Suppressor macrophage (primary cell): Measurements from ENCODE around the gene PPIA.
"Not testable (repeated sequence)": the region's sequence is repeated elsewhere in the genome, so short reads cannot be mapped to it uniquely, and the experiment has no call there.

Source experiments
- DNase-seq, 4 experiments: peaks; one replicate each; pipeline ENCODE4 v3.0.0-alpha.2; 2020 to 2022

PPIA gene

GRCh38 chr7:44764081-44764480 lies 32.4 kb upstream of the PPIA start:
- no peak for DNase-seq

- no peak for DNase-seq
Observed at GRCh38 chr7:44764665-44765578, 31.6 kb upstream of the PPIA start.

GRCh38 chr7:44765579-44766415 lies 30.7 kb upstream of the PPIA start:
- no peak for DNase-seq

GRCh38 chr7:44766416-44766801 lies 30.1 kb upstream of the PPIA start:
- no peak for DNase-seq

GRCh38 chr7:44767134-44767911 lies 29.2 kb upstream of the PPIA start:
- no peak for DNase-seq

GRCh38 chr7:44767912-44768627 lies 28.4 kb upstream of the PPIA start:
- no peak for DNase-seq

- DNase-seq, result no peak
Observed at GRCh38 chr7:44768628-44769371, 27.7 kb upstream of the PPIA start.

GRCh38 chr7:44769376-44769775 lies 27.1 kb upstream of the PPIA start:
- no peak for DNase-seq

- peak in 2 of 4 experiments; percentile 26 to 37 for DNase-seq
Observed at GRCh38 chr7:44769776-44770294, 26.6 kb upstream of the PPIA start.

GRCh38 chr7:44771358-44771757 lies 25.1 kb upstream of the PPIA start:
- DNase-seq, result no peak

GRCh38 chr7:44772440-44772839 lies 24.0 kb upstream of the PPIA start:
- DNase-seq, result no peak

- no peak for DNase-seq
Observed at GRCh38 chr7:44772867-44773266, 23.6 kb upstream of the PPIA start.

GRCh38 chr7:44774486-44774885 lies 22.0 kb upstream of the PPIA start:
- DNase-seq, result not testable (repeated sequence)

GRCh38 chr7:44775383-44776107 lies 20.9 kb upstream of the PPIA start:
- DNase-seq, result no peak

- DNase-seq, result no peak
Observed at GRCh38 chr7:44776211-44776610, 20.3 kb upstream of the PPIA start.

GRCh38 chr7:44782460-44782859 lies 14.0 kb upstream of the PPIA start:
- DNase-seq, result no peak

GRCh38 chr7:44783407-44783806 lies 13.1 kb upstream of the PPIA start:
- no peak for DNase-seq

GRCh38 chr7:44784364-44784763 lies 12.1 kb upstream of the PPIA start:
- no peak for DNase-seq

GRCh38 chr7:44785218-44785617 lies 11.3 kb upstream of the PPIA start:
- not testable (repeated sequence) for DNase-seq

- no peak for DNase-seq
Observed at GRCh38 chr7:44787041-44787440, 9.4 kb upstream of the PPIA start.
